Peyer's patch (tissue), 4 donors: Measurements from ENCODE around the gene MAML3.

Experiments
- POLR2A ChIP-seq, 2 donors: fragments of 450-650 bp; IDR thresholded peaks; one replicate each; pipeline ENCODE4 v1.5.1; 2017; ENCODE audit warnings: antibody characterized with exemption in 2 of 2, mild to moderate bottlenecking in 2 of 2, moderate library complexity in 2 of 2
- TF ChIP-seq, protein P1 (sequence below), 6 experiments: fragments of 450-650 bp in 4 of 6; fragments of 200-600 bp in 2 of 6; sonication (generic) in 1 of 6; IDR thresholded peaks; one replicate each; pipeline ENCODE4 v1.5.1; 2017 to 2019; ENCODE audit warnings: antibody characterized with exemption in 6 of 6, mild to moderate bottlenecking in 3 of 6, moderate library complexity in 1 of 6

GRCh38 chr4:140127422-140127821 lies 26.6 kb downstream of the MAML3 start:
- TF ChIP-seq, protein P1, sequence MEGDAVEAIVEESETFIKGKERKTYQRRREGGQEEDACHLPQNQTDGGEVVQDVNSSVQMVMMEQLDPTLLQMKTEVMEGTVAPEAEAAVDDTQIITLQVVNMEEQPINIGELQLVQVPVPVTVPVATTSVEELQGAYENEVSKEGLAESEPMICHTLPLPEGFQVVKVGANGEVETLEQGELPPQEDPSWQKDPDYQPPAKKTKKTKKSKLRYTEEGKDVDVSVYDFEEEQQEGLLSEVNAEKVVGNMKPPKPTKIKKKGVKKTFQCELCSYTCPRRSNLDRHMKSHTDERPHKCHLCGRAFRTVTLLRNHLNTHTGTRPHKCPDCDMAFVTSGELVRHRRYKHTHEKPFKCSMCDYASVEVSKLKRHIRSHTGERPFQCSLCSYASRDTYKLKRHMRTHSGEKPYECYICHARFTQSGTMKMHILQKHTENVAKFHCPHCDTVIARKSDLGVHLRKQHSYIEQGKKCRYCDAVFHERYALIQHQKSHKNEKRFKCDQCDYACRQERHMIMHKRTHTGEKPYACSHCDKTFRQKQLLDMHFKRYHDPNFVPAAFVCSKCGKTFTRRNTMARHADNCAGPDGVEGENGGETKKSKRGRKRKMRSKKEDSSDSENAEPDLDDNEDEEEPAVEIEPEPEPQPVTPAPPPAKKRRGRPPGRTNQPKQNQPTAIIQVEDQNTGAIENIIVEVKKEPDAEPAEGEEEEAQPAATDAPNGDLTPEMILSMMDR (IDR thresholded peaks at IDR 0.05), result no peak
- no peak for TF ChIP-seq POLR2A (IDR thresholded peaks at IDR 0.05)
